SHP77 (cell line): ENCODE measurements around the gene NRXN2.

ENCODE experiments used
- DNase-seq, 2 experiments: peaks; one replicate each; lab custom pipeline; 2025; lab: John Stamatoyannopoulos, UW

The NRXN2 gene

DNA sequence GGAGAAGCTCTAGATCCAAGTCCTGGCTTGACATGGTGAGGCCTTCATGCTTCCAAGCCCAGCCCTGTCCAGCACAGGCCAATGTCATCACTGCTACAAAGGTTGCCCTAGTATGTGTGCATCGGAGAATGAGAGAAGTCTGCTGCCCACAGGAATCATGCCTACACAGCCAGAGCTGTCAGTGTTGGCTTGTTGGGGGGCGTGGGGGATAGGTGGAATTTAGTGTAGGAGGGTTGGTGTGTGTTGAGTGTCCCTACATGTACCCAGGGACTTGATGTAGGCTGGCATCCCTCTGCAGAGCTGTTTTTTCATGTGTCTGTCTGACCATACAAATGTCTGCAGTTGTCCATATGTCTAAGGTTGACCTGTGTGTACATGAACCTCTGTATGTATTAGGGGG lies 94.4 kb downstream of the NRXN2 start:
- no peak for DNase-seq

DNA sequence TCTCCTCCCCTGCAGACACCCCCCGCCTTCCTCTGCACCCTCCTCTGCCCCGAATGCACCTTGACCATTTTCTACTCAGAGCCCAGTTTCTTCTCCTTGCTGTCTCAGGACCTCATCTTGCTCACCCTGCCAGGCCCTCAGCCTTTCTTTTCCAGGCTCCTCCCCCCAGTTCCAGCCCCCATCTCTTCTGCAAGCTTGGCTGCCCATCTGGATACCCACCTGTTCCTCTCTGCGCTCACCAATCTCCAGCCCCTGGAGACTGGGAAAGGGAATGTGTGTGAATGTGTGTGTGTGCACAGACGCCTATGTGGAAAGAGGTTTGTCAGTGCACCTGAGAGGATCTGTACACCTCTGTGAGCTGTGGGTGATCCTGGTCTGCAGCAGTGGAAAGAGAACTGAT lies 95.6 kb downstream of the NRXN2 start:
- no peak for DNase-seq

DNA sequence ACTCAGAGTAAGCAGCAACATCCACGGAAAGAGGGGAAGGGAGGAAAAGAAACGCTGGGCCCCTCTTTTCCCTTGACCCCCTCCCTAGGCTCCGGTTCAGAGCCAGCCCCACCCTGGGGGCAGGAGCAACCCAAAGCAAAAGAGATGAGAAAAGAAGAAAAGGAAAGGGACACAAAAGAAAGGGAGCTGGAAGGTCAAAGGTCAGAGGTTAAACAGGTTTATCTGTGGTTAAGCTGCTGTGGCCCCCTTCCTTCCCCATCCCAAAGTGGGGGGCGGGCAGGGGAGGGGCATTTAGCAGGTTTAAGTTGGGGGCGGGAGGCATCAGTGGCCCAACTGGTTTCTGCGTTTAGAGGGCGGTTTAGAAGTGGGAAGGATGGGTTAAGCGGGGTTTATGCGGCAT lies 96.4 kb downstream of the NRXN2 start:
- DNase-seq, result no peak

GRCh38 chr11:64624883-64625481 lies 98.0 kb downstream of the NRXN2 start:
- no peak for DNase-seq

GRCh38 chr11:64622681-64623080 lies 100.3 kb downstream of the NRXN2 start:
- DNase-seq, result no peak

- no peak for DNase-seq
Measured at GRCh38 chr11:64621283-64622019, 101.5 kb downstream of the NRXN2 start.

DNA sequence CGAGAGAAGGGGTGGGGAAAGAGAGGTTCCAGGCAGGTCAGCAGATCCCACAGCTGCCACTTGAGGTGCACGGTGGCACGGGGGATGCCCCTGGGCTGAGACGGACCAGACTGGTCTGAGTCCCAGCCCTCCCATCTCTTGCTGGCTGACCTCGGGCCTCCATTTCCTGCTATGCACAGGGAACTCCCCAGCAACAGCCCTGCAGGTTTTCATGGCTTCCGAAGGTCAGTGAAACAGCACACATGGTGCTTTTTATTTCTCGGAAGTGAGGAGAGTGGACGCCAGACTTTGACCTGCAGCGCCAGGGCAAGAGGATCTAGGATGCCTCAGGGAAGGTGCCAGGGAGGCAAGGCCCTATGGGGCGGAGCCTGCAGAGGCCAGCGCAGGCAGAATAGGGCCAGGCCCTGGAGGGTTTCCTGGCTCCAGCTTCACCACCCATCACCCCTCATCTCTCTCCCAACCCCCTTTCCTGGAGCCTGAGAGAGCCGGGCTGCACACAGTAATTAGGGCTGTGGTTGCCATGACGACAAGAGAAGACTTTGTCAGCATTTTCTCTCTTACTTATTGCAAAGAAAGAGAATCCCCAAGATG lies 102.5 kb downstream of the NRXN2 start:
- DNase-seq, result no peak

DNA sequence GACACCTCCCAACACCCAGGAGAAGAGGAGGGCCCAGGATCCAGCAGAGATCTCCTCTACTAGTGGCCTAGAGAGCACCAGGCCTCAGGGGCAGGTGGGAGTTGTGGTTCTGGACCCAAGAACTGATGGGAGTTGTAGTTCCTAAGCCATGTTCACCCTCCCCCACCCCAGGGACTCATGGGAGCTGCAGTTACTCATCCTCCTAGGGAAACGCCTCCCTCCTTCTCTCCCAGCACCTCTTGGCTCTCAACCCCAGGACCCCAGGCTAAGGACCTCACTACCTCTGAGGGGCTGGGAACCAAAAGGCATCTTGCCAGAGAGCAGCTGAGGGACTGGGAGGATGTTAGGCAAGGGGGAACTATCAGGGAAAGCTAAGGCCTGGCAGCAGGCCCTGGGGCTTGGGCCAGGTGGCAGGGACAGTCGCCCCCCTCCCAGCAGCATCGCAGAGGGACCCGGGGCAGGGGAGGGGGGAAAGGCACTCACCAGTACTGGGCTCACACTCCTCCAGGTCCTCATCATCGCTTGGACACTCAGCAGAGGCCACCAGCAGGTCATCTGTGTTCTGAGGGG lies 103.1 kb downstream of the NRXN2 start:
- DNase-seq, result no peak

DNA sequence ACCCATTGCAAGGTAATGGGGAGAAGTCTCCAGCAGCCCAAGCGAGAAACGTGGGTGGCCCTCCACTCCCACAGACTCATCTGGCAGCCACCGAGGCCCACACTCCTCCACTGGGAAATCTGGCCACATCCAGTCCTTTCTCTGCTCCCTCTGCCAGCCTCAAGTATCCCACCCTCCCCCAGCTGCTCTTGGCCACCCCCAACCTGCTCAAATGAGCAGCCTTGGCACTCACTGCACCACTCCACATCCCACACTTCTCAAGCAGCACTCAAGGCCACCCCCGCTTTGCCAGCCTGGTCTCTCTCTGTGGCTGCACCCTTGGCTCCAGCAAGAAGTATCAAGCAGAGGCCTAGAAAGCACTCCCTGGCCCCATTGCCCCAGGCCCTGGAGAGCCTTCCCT lies 103.8 kb downstream of the NRXN2 start:
- no peak for DNase-seq

GRCh38 chr11:64616817-64617216 lies 106.2 kb downstream of the NRXN2 start:
- DNase-seq, result no peak

GRCh38 chr11:64614917-64615316 lies 108.1 kb downstream of the NRXN2 start:
- no peak for DNase-seq

- no peak for DNase-seq
Measured at GRCh38 chr11:64613648-64614047, 109.3 kb downstream of the NRXN2 start.

- no peak for DNase-seq
Measured at GRCh38 chr11:64611869-64612646, 110.9 kb downstream of the NRXN2 start.

GRCh38 chr11:64611176-64611575 lies 111.8 kb downstream of the NRXN2 start:
- no peak for DNase-seq

GRCh38 chr11:64610596-64610995 lies 112.4 kb downstream of the NRXN2 start:
- no peak for DNase-seq

- no peak for DNase-seq
Measured at GRCh38 chr11:64609436-64610047, 113.5 kb downstream of the NRXN2 start.

- DNase-seq, result no peak
Measured at GRCh38 chr11:64608636-64609035, 114.4 kb downstream of the NRXN2 start.

- no peak for DNase-seq
Measured at GRCh38 chr11:64608046-64608445, 115.0 kb downstream of the NRXN2 start.

DNA sequence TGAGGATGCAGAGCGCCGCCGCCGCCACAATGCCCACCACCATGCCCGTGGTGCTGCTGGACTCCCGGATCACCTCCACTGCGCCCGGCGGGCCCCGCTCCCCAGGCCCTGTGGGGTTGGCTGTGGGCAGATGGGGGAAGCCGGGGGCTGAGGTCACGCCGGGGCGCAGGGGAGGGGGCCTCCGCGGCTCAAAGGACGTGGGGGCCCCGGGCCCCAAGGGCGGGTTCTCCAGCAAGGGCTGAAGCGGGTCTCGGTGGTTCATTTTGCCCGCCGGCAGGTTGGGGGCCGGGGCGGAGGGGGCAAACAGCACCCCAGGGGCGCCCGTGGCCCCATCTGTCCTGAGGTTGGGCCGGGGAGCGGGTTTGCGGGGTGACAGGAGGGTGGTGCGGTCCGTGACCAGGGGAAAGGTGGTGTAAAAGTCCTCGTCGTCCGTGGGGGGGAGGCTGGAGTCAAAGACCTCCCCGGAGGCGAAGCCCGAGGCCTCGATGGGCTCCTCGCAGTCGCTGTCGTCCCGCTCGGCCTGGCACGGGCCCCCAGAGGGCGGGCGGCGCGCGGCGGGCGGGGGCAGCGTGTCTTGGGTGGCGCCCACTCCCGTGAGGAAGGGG lies 115.5 kb downstream of the NRXN2 start:
- DNase-seq, result no peak

DNA sequence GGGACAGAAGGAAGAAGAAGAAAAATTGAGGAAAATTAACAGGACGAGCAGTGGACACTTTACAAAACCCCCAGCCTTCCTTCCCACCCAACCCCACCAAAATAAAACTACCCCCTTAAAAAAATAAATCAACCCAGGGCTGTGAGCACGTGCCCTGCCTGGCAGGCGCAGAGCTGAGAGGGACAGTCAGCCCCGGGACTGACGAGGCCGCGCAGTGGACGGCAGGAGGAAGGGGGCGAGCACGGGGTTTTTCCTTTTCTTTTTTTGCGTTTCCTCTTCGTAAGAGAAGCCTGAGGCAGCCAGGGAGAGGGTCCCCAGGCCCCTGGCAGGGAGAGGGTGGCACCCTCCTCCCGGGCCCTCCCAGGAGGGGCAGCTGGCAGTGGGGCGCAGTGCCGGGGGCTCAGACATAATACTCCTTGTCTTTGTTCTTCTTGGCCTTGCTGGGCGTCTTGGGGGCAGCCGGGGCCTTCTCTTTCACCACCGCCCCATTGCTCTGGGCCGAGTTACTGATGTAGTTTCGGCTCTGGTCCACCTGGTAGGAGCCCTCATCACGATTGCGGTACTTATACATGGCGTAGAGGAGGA lies 116.1 kb downstream of the NRXN2 start:
- DNase-seq, result no peak
